Ishikawa (cell line): Measurements from ENCODE around the gene F12.

Experiments used
- CEBPB ChIP-seq: IDR thresholded peaks from 2 replicates; pipeline ENCODE4 v1.6.1; 2012
- CREB1 ChIP-seq: IDR thresholded peaks from 2 replicates; pipeline ENCODE4 v1.6.1; 2012; ENCODE audit warnings: low read depth
- EGR1 ChIP-seq: IDR thresholded peaks from 2 replicates; pipeline ENCODE4 v1.6.1; 2012
- EP300 ChIP-seq: IDR thresholded peaks from 2 replicates; pipeline ENCODE4 v1.6.1; 2012; ENCODE audit warnings: borderline replicate concordance
- FOXM1 ChIP-seq: IDR thresholded peaks from 2 replicates; pipeline ENCODE4 v1.6.1; 2012; ENCODE audit warnings: low read depth, borderline replicate concordance
- NFIC ChIP-seq: IDR thresholded peaks from 2 replicates; pipeline ENCODE4 v1.6.1; 2012
- RAD21 ChIP-seq: IDR thresholded peaks from 2 replicates; pipeline ENCODE4 v1.6.1; 2012; ENCODE audit warnings: low read depth
- TAF1 ChIP-seq: IDR thresholded peaks from 2 replicates; pipeline ENCODE4 v1.6.1; 2012; ENCODE audit warnings: low read depth, mild to moderate bottlenecking
- TCF12 ChIP-seq: IDR thresholded peaks from 2 replicates; pipeline ENCODE4 v1.6.1; 2012; ENCODE audit warnings: low read depth
- TEAD4 ChIP-seq: IDR thresholded peaks from 2 replicates; pipeline ENCODE4 v1.6.1; 2012
- YY1 ChIP-seq: IDR thresholded peaks from 2 replicates; pipeline ENCODE4 v1.6.1; 2012; ENCODE audit warnings: low read depth
- ZBTB7A ChIP-seq: IDR thresholded peaks from 2 replicates; pipeline ENCODE4 v1.6.1; 2012; ENCODE audit warnings: low read depth
- TF ChIP-seq, protein P1 (sequence below): IDR thresholded peaks from 2 replicates; pipeline ENCODE4 v1.6.1; 2012; ENCODE audit warnings: low read depth, mild to moderate bottlenecking
- TF ChIP-seq, protein P2 (sequence below): IDR thresholded peaks from 2 replicates; pipeline ENCODE4 v1.6.1; 2012
- TF ChIP-seq, protein P3 (sequence below): IDR thresholded peaks from 2 replicates; pipeline ENCODE4 v1.6.1; 2012

F12 gene

DNA sequence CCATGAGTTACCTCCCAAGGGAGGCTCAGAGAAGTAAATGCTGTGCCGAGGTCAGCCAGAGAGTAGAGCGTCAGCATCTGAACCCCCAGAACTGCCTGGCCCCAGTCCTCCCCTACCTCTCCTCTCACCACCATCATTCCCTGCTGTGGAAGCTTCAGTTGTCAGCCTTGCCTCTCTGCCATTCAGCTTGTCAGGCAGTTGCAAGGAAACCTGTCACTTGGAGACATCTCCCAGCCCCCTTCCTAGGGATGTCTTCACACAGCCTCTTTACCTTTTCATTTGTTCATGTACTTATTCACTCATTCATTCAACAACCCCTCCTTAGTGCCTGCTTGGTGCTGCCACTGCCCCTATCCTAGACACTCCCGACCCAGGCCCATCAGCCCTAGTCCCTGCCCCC lies 49.5 kb downstream of the F12 start:
- TF ChIP-seq YY1 (no peak), NFIC (no peak), CREB1 (no peak), EP300 (no peak), TCF12 (no peak), EGR1 (no peak), TEAD4 (no peak), ZBTB7A (no peak), CEBPB (no peak), RAD21 (no peak), FOXM1 (no peak), TAF1 (no peak)
- TF ChIP-seq, protein P1, sequence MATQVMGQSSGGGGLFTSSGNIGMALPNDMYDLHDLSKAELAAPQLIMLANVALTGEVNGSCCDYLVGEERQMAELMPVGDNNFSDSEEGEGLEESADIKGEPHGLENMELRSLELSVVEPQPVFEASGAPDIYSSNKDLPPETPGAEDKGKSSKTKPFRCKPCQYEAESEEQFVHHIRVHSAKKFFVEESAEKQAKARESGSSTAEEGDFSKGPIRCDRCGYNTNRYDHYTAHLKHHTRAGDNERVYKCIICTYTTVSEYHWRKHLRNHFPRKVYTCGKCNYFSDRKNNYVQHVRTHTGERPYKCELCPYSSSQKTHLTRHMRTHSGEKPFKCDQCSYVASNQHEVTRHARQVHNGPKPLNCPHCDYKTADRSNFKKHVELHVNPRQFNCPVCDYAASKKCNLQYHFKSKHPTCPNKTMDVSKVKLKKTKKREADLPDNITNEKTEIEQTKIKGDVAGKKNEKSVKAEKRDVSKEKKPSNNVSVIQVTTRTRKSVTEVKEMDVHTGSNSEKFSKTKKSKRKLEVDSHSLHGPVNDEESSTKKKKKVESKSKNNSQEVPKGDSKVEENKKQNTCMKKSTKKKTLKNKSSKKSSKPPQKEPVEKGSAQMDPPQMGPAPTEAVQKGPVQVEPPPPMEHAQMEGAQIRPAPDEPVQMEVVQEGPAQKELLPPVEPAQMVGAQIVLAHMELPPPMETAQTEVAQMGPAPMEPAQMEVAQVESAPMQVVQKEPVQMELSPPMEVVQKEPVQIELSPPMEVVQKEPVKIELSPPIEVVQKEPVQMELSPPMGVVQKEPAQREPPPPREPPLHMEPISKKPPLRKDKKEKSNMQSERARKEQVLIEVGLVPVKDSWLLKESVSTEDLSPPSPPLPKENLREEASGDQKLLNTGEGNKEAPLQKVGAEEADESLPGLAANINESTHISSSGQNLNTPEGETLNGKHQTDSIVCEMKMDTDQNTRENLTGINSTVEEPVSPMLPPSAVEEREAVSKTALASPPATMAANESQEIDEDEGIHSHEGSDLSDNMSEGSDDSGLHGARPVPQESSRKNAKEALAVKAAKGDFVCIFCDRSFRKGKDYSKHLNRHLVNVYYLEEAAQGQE: no peak
- TF ChIP-seq, protein P2, sequence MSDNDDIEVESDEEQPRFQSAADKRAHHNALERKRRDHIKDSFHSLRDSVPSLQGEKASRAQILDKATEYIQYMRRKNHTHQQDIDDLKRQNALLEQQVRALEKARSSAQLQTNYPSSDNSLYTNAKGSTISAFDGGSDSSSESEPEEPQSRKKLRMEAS: no peak
- TF ChIP-seq, protein P3, sequence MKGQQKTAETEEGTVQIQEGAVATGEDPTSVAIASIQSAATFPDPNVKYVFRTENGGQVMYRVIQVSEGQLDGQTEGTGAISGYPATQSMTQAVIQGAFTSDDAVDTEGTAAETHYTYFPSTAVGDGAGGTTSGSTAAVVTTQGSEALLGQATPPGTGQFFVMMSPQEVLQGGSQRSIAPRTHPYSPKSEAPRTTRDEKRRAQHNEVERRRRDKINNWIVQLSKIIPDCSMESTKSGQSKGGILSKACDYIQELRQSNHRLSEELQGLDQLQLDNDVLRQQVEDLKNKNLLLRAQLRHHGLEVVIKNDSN: no peak

DNA sequence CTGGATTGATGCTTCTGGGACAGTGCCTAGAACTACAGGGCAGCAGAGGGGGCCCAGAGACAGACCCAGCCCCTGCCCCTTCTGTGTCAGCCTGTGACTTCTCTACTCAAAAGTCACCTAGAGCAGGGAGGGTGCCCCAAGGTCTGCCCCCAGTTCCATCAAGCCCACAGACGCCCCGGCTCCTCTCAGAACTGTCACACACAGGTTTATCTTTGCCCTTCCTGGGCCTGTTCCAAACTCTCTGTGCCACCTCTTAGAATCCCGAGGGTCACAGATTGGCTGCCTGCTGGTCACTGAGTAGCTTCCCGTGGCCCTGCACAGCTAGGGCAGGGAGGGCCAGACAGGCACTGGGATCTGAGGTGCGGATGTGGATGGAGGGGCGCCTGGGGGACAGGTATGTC lies 49.9 kb downstream of the F12 start:
- TF ChIP-seq CEBPB (no peak), ZBTB7A (no peak), CREB1 (no peak), RAD21 (no peak), TAF1 (no peak), NFIC (no peak), YY1 (no peak), TCF12 (no peak), EP300 (no peak), EGR1 (no peak)
- TF ChIP-seq, protein P2: no peak
- TF ChIP-seq, protein P1: no peak
- TF ChIP-seq, protein P3: no peak

DNA sequence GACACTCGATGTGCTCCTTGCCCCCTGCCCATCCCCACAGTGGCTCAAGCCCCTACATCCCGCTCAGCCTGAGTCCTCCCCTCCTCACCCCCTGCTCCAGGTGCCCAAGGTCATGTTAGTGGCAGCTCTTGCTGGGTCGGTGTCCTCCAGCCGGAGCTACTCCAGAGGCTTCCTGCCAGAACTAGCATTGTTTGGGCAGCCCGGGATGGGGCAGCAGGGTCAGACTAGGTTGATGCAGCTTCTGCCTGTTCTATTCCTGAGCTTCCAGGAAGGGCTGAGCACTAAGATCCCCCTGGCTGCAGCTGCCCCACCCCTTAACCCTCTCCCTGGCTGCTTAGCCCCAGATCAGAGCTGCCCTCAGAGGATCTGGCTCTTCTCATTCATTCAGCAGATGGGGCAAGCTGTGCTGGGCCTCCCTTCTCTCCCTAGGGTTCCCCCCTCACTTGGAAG lies 51.0 kb downstream of the F12 start:
- TF ChIP-seq EP300 (no peak), TEAD4 (no peak), NFIC (no peak), EGR1 (no peak), FOXM1 (no peak), TAF1 (no peak)
- TF ChIP-seq, protein P1: no peak
- TF ChIP-seq, protein P3: no peak
- TF ChIP-seq, protein P2: no peak
